NCI-H748 (cell line): ENCODE measurements around the gene PPP1R26.
"Not testable (repeated sequence)": the region's sequence is repeated elsewhere in the genome, so short reads cannot be mapped to it uniquely, and the experiment has no call there.

Experiments
- DNase-seq: peaks from one replicate; lab custom pipeline; 2025; ENCODE audit not compliant: unreplicated experiment; lab: John Stamatoyannopoulos, UW

PPP1R26 gene

DNA sequence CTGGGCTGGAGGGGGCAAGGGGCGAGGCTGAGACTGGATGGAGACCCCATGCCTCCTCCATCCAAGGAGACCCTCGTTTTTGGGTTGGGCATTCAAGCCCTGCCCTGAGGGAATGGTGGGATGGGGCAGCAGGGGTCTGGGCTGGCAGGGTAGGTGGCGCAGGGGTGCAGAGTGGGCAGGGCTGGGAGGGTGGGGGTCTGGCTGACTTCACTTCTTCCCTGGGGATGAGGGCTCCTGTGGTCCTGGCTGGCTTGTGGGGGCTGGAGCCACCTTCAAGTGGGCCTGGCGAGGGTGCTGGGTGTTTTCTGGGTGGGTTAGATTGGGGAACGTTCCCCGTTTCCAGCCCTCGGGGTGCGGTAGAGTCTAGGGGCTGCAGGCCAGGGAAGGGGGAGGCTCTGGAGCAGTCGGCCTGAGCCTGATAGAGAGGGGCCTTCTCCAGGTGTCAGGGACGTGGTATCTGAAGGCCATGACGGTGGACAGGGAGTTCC, 42.1 kb downstream of the PPP1R26 start:
- DNase-seq = no peak

DNA sequence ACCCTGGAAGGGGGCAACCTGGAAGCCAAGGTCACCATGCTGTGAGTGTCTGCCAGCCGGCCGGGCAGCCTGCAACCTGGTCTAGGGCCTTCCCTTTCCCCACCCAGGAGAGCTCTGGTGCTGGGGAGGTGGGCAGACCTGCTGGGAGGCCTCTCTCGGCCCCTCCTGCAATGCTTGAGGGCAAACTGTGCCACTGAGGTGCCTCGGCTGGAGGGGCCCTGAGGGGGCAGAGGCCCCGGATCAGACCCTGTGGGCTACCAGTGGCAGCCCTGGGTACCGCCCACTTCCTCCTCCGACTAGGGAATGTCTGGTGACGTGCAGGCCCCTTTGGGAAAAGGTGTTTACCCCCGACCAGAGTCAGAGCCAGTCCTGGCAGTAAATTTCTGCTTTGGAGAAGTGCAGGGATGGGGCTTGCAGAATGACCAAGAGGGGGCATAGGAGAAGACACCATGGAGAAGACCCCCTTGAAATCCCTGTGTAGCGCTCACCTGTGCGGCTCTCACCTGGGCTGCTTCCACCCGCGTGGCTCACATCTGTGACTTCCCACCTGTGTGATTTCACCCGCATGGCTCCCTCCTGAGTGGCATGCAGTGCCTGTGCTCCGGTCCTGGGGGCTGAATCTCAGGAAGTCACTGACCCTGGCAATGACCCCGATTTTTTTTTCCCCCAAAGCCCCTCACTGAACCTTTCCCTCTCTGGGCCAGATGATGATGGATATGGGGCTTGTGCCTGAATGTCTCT, 42.7 kb downstream of the PPP1R26 start:
- no peak for DNase-seq

DNA sequence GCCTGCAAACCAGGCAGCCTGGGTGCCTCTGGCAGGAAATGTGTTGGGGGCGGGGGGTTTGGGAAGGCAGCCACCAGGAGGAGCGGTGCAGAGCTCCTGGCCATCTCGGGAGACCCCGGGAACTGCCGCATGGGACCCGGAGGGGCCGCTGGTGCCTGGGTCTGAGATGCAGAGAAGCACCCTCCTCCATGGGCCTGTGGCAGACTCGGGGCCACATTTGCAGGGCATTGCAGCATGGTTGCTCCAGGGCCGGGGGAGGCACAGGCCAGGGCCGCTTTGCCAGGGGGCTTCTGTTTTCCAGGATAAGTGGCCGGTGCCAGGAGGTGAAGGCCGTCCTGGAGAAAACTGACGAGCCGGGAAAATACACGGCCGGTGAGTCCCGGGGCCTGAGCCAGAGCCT, 43.3 kb downstream of the PPP1R26 start:
- no peak for DNase-seq

DNA sequence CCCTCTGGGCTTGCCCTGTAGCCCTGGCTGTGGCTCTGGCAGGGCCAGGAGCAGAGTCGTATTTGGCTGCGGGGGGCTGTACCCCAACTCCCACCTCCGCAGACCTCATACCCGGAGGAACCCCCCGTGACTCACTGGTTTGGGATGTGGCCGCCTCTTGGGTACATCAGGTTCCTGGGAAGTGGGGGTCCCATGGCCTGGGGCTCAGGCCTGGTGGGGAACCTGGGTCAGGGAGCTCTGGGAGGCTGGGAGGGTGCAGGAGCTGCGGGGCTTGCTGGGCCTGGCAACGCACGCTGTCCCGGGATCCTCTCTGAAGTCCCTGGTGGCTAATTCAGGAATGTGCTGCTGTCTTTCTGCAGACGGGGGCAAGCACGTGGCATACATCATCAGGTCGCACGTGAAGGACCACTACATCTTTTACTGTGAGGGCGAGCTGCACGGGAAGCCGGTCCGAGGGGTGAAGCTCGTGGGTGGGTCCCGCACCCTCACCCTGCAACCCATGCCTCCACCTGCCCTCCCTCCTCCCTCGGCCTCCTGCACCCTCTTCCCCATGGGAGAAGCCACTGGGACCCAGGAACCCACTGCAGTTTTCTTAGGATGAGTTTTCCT, 44.0 kb downstream of the PPP1R26 start:
- no peak for DNase-seq

DNA sequence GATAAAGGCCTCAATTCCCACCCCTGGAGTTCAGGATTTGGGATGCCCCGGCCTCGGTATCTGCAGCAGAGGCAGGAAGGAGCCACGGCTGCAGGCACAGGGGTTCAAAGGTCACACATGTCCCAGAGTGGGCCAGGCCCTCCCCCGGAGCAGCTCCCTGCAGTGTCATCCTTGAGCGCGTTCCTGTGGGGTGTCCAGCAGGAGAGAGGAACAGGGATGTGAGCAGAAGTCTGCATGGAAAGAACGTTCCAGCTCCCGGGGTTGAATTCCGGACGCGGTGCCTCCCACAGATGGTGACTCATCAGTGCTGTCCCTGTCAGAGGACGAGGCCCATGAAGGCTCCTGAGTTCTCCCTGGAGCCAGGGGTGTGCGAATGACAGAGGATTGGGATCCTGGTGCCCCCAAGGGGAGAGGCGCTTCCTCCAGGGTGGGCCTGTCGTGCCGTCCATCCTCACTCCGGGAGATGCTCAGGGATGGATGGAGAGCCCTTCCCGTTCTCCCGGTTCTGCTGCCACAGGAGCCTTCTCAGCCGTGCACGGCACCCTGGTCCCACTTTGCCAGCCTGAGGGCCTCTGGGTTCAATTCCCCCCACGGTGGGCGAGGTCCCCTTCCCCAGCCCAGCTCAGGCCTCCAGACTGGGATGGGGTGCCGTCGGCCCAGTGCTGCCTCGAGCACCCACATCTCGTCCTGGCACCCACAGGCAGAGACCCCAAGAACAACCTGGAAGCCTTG, 44.7 kb downstream of the PPP1R26 start:
- DNase-seq = no peak

DNA sequence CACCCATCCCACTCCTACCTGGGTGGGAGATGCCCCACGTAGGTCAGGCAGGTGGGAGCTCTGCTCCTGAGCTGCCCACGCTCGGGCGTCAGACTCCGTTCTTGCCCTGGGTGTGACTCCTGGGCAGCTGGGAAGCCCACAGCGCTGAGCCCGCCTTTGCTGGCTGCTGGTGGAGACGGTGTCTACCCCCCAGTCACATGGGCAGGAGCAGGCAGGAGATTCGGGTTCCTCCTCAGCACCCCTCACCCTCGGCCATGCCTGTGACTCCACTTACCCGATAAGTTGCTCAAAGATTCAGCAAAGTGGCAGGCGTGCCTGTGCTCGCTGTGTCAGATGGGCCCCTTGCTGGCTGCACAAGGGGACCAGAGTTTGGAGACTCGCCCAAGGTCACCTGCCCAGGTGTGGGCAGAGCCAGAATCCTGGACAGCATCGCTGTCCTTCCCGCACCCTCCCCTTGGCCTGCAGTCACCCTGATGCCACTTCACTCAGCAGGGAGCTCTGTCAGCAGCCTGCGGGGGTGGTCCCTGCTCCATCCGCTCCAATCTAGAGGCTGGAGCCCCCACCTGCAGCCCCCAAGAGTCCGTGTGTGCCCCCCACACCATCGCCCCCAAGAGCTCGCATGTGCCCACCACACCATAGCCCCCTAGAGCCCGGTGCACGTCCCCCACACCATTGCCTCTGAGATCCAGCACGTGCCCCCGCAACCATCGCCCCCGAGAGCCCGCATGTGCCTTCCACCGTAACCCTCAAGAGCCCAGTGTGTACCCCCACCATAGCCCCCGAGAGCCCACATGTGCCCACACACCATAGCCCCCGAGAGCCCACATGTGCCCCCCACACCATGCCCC, 45.9 kb downstream of the PPP1R26 start:
- DNase-seq = no peak

DNA sequence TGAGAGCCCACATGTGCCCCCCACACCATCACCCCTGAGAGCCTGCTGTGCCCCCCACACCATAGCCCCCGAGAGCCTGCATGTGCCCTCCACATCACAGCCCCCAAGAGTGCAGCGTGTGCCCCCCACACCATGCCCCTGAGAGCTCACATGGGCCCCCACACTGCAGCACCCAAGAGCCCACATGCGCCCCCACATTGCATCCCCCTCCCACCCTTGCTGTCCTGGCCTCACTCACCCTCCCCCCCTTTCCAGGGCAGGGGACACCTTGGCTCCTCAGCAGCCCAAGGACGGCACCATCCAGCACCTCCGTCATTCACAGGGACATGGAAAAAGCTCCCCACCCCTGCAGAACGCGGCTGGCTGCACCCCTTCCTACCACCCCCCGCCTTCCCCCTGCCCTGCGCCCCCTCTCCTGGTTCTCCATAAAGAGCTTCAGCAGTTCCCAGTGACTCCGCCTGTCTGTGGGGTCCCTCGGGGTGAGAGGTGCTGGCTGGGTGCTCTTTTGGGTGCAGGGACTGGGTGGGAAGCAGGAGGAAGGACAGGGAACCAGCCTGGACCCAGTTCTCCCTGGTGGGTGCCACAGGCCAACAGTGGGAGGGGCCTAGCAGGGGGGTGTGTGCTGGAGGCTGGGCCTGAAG, 46.6 kb downstream of the PPP1R26 start:
- no peak for DNase-seq

DNA sequence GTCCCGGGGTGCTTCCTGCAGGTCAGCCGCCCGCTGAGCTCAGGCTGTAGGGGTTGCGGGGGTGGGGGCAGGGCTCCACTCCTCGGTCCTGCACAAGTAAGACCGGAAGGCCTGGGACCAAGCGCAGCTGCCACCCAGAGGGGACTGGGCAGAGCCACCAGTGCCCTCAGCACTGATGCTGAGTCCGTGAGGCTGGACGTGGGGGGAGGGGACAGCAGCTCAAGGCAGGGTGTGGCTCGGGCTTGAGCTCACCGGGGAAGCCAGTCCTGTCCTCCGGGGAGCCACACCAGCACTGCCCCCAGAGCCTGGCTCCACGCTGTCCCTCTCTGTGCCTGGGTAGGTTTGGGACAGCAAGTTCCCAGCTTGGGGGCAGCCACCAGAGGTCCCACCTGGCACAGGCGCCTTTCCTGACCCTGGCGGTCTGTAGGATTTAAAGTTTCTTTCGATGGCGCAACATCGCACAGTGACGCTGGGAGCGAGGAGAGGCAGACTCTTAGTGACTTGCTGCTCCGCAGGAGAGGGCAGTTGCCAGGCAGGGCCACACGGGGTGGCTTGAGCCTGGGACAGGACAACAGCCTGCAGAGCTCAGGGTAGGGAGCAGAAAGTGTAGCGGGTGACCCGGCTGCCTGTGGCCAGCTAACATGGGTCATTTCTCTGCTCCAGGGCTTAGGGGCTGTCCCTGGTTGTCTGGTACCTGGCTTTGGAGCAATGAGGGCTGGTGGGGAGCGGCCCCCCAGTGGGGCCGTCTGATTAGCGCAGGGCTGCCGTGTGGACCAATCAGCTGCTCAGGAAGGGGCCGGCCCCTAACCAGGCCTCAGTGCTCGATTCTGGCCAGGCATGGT, 47.4 kb downstream of the PPP1R26 start:
- DNase-seq = peak; percentile 22

DNA sequence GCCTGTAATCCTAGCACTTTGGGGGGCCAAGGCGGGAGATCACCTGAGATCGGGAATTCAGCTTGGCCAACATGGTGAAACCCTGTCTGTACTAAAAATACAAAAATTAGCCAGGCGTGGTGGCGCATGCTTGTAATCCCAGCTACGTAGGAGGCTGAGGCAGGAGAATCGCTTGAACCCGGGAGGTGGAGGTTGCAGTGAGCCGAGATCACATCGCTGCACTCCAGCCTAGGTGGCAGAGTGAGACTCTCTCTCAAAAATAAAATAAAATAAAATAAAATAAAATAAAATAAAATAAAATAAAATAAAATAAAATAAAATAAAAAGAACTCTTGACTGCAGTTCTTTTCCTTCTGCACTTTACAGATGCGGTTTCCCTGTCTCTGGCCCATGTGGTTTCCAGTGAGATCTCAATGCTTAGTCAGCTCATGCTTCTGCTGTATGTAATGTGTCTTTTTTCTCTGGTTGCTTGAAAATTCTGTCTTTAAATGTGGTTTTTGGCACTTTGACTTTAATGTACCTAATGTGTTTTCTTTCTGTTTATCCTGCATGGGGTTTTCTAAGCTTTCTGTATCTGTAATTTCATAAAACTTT, 49.4 kb downstream of the PPP1R26 start:
- not testable (repeated sequence) for DNase-seq

DNA sequence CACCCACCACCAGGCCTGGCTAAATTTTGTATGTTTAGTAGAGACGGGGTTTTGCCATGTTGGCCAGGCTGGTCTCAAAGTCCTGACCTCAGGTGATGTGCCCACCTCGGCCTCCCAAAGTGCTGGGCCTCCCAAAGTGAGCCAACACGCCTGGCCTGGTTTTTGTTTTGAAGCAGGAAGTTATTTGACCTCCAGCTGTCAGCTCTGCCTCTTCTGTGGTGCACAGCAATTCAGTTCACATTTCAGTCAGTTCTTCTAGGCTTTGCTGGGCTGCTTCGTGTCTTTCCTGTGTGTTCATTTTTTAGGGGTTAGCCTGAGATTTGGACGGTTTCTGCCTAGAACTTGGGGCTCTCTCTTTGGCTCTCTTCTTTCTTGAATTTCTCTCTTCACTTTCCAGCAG, 50.6 kb downstream of the PPP1R26 start:
- DNase-seq = no peak

DNA sequence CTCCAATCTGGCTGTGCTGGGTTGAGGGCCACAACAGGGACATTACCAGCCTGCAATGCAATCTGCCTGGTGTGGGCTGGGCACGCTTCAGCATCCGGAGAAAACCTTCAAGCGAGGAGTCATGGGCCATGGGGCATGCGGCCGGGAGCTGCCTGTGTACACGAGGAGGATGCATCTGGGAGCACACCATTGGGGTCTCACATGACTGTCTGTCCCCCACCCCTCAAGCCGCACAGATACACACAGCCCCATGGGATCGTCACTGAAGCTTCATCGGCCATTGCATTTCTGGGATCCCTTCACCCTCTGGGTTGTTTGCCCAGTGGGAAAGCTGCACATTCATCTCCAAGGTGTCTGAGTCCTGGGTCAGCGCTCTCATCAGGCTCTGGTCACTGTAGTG, 51.5 kb downstream of the PPP1R26 start:
- no peak for DNase-seq

DNA sequence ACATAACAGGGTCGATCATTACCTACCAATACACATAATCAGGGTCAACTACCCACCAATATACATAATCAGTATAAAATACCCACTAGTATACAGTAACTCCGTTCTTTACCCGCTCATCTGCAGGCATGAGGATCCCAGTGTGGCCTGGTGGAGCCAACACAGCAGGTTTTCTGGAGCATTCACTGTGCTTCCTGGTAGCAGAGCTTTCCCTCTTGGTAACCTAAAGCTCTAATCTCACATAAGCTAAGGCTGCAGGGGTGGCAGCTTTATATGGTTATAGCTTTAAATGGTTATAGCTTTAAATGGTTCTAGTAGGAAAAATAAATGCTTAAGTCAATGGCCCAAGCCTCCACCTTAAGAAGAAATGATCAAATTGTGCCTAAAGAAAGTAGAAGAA, 53.5 kb downstream of the PPP1R26 start:
- DNase-seq = no peak

DNA sequence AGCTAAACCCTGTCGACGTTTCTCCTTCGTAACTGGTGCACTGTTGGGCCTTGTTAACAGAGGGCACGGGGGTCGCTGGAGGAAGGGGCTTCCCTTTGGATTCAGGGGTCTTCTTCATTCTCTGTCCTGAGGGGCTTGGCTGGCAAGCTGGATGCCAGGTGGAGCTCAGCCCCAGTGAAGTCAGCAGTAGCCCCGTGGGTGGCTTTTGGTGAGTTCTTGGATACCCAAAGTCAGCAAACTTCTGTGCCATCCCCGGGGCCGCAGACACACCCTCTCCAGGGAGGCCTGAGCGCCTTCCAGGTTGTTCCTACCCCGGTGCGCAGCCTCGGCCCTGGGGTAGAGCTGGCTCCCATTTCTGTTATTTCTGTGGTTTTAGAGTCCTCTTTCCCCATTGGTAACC, 54.1 kb downstream of the PPP1R26 start:
- DNase-seq = no peak

DNA sequence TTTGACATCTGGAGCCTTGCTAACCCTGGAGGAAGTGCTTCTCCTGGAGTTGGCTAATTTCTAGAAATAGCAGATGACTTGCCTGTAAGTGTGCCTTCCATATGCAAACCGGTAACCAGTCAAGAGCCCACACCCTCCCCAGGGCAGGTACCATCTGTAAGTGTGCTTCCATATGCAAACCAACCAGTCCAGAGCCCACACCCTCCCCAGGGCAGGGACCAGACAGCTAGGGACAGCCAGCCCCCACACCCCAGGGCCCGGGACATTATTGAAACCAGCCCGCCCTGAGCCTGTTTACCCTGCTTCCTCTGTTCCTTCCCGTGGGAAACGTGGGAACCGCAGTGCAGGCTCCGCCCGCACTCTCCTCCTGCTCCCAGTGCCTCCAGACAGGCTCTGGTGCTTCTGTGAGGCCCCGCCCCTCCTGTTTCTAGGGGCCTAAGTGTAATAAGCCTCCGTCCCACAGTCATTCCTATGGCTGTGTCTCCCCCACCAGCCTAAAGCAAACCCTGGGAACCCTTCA, 54.7 kb downstream of the PPP1R26 start:
- not testable (repeated sequence) for DNase-seq

DNA sequence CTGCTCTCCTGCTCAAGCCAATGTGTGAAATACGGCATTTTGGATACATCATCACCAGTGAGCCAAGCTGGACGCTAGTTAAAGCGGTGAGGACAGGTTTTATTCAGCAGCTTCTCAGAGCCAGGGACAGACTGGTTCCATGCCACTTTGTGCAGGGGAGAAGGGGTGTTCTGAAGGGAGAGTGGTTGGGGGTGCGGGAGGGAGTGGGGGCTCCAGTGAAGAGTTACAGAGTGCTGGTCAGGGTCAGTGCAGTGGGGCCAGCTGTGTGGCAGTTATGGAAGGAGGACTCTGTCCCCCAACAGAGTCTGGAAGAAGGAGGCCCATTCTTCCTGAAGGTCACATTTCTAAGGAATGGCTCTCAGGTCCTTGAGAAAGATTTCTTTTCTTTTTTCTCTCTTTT, 55.2 kb downstream of the PPP1R26 start:
- DNase-seq = not testable (repeated sequence)

DNA sequence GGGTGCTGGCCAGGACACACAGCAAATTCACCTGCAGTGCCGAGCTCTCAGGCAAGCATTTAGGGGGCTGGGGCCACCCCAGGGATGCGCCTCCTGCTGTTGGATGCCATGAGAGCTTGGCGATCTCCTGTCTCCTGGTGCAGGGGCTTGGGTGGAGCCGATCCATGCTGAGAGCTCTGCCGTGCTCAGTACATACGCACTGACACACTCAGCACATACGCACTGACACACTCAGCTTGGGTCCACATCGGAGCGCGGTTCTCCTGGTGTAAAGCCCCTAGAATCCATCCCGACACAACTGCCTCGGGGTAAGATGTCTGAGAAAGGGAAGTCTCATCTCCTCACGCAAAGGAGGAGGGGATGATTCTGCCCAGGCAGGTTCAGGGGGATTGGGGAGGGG, 56.0 kb downstream of the PPP1R26 start:
- not testable (repeated sequence) for DNase-seq

DNA sequence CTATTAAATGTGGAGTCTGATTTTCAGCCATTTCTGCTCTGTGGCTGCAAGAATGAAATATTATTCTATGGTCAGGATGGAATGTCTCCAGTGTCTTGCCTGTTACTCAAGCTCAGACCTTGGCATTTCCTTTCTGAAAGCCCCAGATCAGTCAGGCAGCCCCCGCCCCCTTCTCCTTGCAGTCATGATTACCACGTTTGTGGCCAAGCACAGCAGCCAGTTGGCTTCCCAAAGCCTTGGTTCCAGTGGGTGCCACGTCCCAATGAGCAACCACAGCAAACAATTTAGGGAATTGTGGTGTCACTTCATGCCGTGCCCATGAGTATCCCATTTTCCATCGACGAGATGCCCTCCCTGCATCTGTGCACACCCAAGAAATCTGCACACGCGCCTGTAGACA, 56.6 kb downstream of the PPP1R26 start:
- DNase-seq = no peak
